SK-N-SH treated with all-trans-retinoic acid at 6 μM for 48 hours (cell line): ENCODE results near the gene SLC66A3.

Source experiments
- ATAC-seq: fragments of 200-7000 bp; cut with Tn5 transposase; 3 replicates; pipeline ENCODE4 v1.9.1; 2020; ENCODE audit warnings: mild to moderate bottlenecking, moderate library complexity
- ARNTL ChIP-seq: fragments of 450-650 bp; formaldehyde crosslinking; IDR thresholded peaks from 2 replicates; pipeline ENCODE4 v1.5.0; 2020; ENCODE audit warnings: low read depth, mild to moderate bottlenecking, moderate library complexity, borderline replicate concordance
- BACH2 ChIP-seq: fragments of 250-450 bp; sonication (Bioruptor Pico); IDR thresholded peaks from 2 replicates; pipeline ENCODE4 v1.9.0; 2021; ENCODE audit warnings: mild to moderate bottlenecking, borderline replicate concordance
- CSRNP3 ChIP-seq: fragments of 250-450 bp; sonication (Bioruptor Pico); IDR thresholded peaks from 2 replicates; pipeline ENCODE4 v1.5.1; 2021; ENCODE audit warnings: mild to moderate bottlenecking, moderate library complexity
- ESRRG ChIP-seq: fragments of 250-450 bp; sonication (Bioruptor Pico); IDR thresholded peaks from 2 replicates; pipeline ENCODE4 v1.6.1; 2021; ENCODE audit warnings: mild to moderate bottlenecking
- GLIS3 ChIP-seq: fragments of 250-450 bp; sonication (Bioruptor Pico); IDR thresholded peaks from 2 replicates; pipeline ENCODE4 v1.5.0; 2020; ENCODE audit warnings: mild to moderate bottlenecking, moderate library complexity
- ISL1 ChIP-seq: fragments of 250-450 bp; sonication (Bioruptor Pico); IDR thresholded peaks from 2 replicates; pipeline ENCODE4 v2.1.2; 2022; ENCODE audit warnings: mild to moderate bottlenecking, moderate library complexity
- OSR1 ChIP-seq: fragments of 250-450 bp; sonication (Bioruptor Pico); IDR thresholded peaks from 2 replicates; pipeline ENCODE4 v1.8.0; 2022; ENCODE audit warnings: moderate library complexity, mild to moderate bottlenecking, inconsistent platforms
- PATZ1 ChIP-seq: fragments of 250-450 bp; sonication (Bioruptor Pico); IDR thresholded peaks from 2 replicates; pipeline ENCODE4 v1.8.0; 2020; ENCODE audit warnings: mild to moderate bottlenecking, moderate library complexity, borderline replicate concordance
- PPARA ChIP-seq: fragments of 250-450 bp; sonication (Bioruptor Pico); IDR thresholded peaks from 2 replicates; pipeline ENCODE4 v1.5.0; 2020; ENCODE audit warnings: mild to moderate bottlenecking, borderline replicate concordance
- RARB ChIP-seq: fragments of 250-450 bp; sonication (Bioruptor Pico); IDR thresholded peaks from 2 replicates; pipeline ENCODE4 v1.8.0; 2021; ENCODE audit warnings: mild to moderate bottlenecking, moderate library complexity
- SNAI2 ChIP-seq: fragments of 250-450 bp; sonication (Bioruptor Pico); IDR thresholded peaks from 2 replicates; pipeline ENCODE4 v1.5.0; 2020; ENCODE audit warnings: mild to moderate bottlenecking, moderate library complexity
- TCF4 ChIP-seq: fragments of 250-450 bp; sonication (Bioruptor Pico); IDR thresholded peaks from 2 replicates; pipeline ENCODE4 v1.8.0; 2021; ENCODE audit warnings: mild to moderate bottlenecking, moderate library complexity, borderline replicate concordance
- TOX ChIP-seq: fragments of 250-450 bp; sonication (Bioruptor Pico); IDR thresholded peaks from 2 replicates; pipeline ENCODE4 v1.8.0; 2021; ENCODE audit warnings: mild to moderate bottlenecking, moderate library complexity, borderline replicate concordance
- ZC3H10 ChIP-seq: fragments of 250-450 bp; sonication (Bioruptor Pico); IDR thresholded peaks from 2 replicates; pipeline ENCODE4 v1.5.1; 2021; ENCODE audit warnings: mild to moderate bottlenecking, moderate library complexity
- ZFP3 ChIP-seq: fragments of 250-450 bp; sonication (Bioruptor Pico); IDR thresholded peaks from 2 replicates; pipeline ENCODE4 v1.5.0; 2020; ENCODE audit warnings: mild to moderate bottlenecking, moderate library complexity
- ZFP30 ChIP-seq: fragments of 450-650 bp; formaldehyde crosslinking; IDR thresholded peaks from 2 replicates; pipeline ENCODE4 v1.5.0; 2022; ENCODE audit warnings: mild to moderate bottlenecking, moderate library complexity
- ZNF565 ChIP-seq: fragments of 450-650 bp; formaldehyde crosslinking; conservative IDR thresholded peaks from 2 replicates; pipeline ENCODE4 v1.5.0; 2020; ENCODE audit warnings: low read depth, mild to moderate bottlenecking, moderate library complexity
- ZNF70 ChIP-seq: fragments of 450-650 bp; formaldehyde crosslinking; IDR thresholded peaks from 2 replicates; pipeline ENCODE4 v1.5.0; 2020; ENCODE audit warnings: mild to moderate bottlenecking, moderate library complexity
- ZNF8 ChIP-seq: fragments of 450-650 bp; formaldehyde crosslinking; IDR thresholded peaks from 2 replicates; pipeline ENCODE4 v1.5.0; 2020; ENCODE audit warnings: mild to moderate bottlenecking, moderate library complexity
- TF ChIP-seq, protein P1 (sequence below): fragments of 250-450 bp; sonication (Bioruptor Pico); IDR thresholded peaks from 2 replicates; pipeline ENCODE4 v1.5.1; 2020; ENCODE audit warnings: low read depth, mild to moderate bottlenecking, moderate library complexity
- TF ChIP-seq, protein P2 (sequence below): fragments of 250-450 bp; sonication (Bioruptor Pico); IDR thresholded peaks from 2 replicates; pipeline ENCODE4 v1.5.0; 2020; ENCODE audit warnings: mild to moderate bottlenecking, moderate library complexity
- TF ChIP-seq, protein P3 (sequence below): fragments of 250-450 bp; sonication (Bioruptor Pico); IDR thresholded peaks from 2 replicates; pipeline ENCODE4 v1.8.0; 2021; ENCODE audit warnings: low read depth, mild to moderate bottlenecking, moderate library complexity, borderline replicate concordance

The SLC66A3 gene

DNA sequence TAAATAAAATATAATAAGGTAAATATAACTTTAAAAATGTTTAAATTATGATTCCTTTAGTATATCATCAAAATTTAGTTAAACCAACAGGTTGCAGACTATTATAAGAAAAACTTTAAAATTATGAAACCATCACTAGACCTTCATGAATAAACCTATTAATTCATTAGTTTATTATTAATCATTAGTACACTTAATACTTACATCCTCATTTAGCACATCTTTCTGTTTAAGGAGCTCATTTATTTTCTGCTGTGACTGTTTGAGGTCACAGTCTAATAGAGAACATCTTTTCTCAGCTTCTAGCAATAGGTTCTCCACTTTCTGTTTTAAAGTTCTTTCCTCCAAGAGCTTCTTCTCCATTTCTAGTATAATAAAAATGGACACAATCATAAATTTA is 52.8 kb downstream of the SLC66A3 start:
- TF ChIP-seq ESRRG = no peak
- TF ChIP-seq RARB (CRISPR knock-in tag) = no peak
- TF ChIP-seq ARNTL = no peak
- TF ChIP-seq GLIS3 = no peak
- TF ChIP-seq PPARA (CRISPR knock-in tag) = no peak
- TF ChIP-seq ZFP3 (CRISPR knock-in tag) = no peak
- no peak for TF ChIP-seq SNAI2 (CRISPR knock-in tag)
- TF ChIP-seq TOX (CRISPR knock-in tag) = no peak
- TF ChIP-seq CSRNP3 (CRISPR knock-in tag) = no peak
- no peak for TF ChIP-seq ISL1 (CRISPR knock-in tag)
- TF ChIP-seq, protein P1, sequence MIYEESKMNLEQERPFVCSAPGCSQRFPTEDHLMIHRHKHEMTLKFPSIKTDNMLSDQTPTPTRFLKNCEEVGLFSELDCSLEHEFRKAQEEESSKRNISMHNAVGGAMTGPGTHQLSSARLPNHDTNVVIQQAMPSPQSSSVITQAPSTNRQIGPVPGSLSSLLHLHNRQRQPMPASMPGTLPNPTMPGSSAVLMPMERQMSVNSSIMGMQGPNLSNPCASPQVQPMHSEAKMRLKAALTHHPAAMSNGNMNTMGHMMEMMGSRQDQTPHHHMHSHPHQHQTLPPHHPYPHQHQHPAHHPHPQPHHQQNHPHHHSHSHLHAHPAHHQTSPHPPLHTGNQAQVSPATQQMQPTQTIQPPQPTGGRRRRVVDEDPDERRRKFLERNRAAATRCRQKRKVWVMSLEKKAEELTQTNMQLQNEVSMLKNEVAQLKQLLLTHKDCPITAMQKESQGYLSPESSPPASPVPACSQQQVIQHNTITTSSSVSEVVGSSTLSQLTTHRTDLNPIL (CRISPR knock-in tag) = no peak
- TF ChIP-seq OSR1 (CRISPR knock-in tag) = no peak
- TF ChIP-seq, protein P2, sequence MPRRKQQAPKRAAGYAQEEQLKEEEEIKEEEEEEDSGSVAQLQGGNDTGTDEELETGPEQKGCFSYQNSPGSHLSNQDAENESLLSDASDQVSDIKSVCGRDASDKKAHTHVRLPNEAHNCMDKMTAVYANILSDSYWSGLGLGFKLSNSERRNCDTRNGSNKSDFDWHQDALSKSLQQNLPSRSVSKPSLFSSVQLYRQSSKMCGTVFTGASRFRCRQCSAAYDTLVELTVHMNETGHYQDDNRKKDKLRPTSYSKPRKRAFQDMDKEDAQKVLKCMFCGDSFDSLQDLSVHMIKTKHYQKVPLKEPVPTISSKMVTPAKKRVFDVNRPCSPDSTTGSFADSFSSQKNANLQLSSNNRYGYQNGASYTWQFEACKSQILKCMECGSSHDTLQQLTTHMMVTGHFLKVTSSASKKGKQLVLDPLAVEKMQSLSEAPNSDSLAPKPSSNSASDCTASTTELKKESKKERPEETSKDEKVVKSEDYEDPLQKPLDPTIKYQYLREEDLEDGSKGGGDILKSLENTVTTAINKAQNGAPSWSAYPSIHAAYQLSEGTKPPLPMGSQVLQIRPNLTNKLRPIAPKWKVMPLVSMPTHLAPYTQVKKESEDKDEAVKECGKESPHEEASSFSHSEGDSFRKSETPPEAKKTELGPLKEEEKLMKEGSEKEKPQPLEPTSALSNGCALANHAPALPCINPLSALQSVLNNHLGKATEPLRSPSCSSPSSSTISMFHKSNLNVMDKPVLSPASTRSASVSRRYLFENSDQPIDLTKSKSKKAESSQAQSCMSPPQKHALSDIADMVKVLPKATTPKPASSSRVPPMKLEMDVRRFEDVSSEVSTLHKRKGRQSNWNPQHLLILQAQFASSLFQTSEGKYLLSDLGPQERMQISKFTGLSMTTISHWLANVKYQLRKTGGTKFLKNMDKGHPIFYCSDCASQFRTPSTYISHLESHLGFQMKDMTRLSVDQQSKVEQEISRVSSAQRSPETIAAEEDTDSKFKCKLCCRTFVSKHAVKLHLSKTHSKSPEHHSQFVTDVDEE (CRISPR knock-in tag) = no peak
- TF ChIP-seq ZNF565 (CRISPR knock-in tag) = no peak
- TF ChIP-seq PATZ1 (CRISPR knock-in tag) = no peak
- no peak for TF ChIP-seq BACH2 (CRISPR knock-in tag)
- no peak for TF ChIP-seq ZC3H10 (CRISPR knock-in tag)
- no peak for ATAC-seq

DNA sequence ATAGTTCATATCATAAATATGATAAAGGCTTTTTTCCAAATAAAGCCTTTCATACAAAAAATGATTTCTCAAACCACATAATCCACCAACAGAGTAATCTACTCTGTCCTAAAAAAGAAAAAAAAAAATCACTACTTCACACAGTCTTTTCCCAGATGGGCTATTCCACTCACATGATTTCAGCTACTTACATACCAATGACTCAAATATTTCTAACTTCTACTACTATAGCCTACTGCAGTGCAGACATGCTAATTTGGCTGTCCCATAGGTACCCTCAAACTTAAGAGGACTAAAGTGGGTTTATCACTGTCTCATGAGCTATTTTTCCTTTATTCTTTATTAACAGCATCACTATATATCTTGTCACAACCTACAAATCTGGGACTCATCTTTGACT is 57.4 kb downstream of the SLC66A3 start:
- peak; percentile 60 for ATAC-seq
- no peak for TF ChIP-seq SNAI2 (CRISPR knock-in tag)
- no peak for TF ChIP-seq ZC3H10 (CRISPR knock-in tag)
- no peak for TF ChIP-seq ISL1 (CRISPR knock-in tag)
- TF ChIP-seq CSRNP3 (CRISPR knock-in tag) = no peak
- TF ChIP-seq PATZ1 (CRISPR knock-in tag) = no peak
- TF ChIP-seq, protein P3, sequence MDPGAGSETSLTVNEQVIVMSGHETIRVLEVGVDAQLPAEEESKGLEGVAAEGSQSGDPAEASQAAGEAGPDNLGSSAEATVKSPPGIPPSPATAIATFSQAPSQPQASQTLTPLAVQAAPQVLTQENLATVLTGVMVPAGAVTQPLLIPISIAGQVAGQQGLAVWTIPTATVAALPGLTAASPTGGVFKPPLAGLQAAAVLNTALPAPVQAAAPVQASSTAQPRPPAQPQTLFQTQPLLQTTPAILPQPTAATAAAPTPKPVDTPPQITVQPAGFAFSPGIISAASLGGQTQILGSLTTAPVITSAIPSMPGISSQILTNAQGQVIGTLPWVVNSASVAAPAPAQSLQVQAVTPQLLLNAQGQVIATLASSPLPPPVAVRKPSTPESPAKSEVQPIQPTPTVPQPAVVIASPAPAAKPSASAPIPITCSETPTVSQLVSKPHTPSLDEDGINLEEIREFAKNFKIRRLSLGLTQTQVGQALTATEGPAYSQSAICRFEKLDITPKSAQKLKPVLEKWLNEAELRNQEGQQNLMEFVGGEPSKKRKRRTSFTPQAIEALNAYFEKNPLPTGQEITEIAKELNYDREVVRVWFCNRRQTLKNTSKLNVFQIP (CRISPR knock-in tag) = no peak
- no peak for TF ChIP-seq PPARA (CRISPR knock-in tag)
- TF ChIP-seq ZNF70 (CRISPR knock-in tag) = no peak
- TF ChIP-seq ZNF565 (CRISPR knock-in tag) = no peak
- no peak for TF ChIP-seq BACH2 (CRISPR knock-in tag)
- TF ChIP-seq ESRRG = no peak
- TF ChIP-seq ARNTL = no peak
- TF ChIP-seq TOX (CRISPR knock-in tag) = no peak
- no peak; the same call in 1 of the 2 replicates for TF ChIP-seq ZFP3 (CRISPR knock-in tag)
- TF ChIP-seq RARB (CRISPR knock-in tag) = no peak
- TF ChIP-seq ZFP30 = no peak
- TF ChIP-seq, protein P2 (CRISPR knock-in tag) = no peak
- TF ChIP-seq OSR1 (CRISPR knock-in tag) = no peak
- no peak for TF ChIP-seq ZNF8 (CRISPR knock-in tag)
- no peak for TF ChIP-seq TCF4 (CRISPR knock-in tag)
- TF ChIP-seq, all 23 proteins: peak for 0
